HG03439 (cell line): ENCODE results near the gene PLGLB2.
"Not testable (repeated sequence)": the region's sequence is repeated elsewhere in the genome, so short reads cannot be mapped to it uniquely, and the experiment has no call there.

Source experiments
- ATAC-seq: cut with Tn5 transposase; IDR thresholded peaks from one replicate; pipeline ENCODE4 v1.9.1; 2021; ENCODE audit warnings: mild to moderate bottlenecking, moderate library complexity; ENCODE audit not compliant: unreplicated experiment

Gene PLGLB2

GRCh38 chr2:87747791-87748190 lies at the start of gene PLGLB2:
PLGLB2 (plus strand) TSS chr2:87748087; CDS start chr2:87748154, 67 bp downstream.
- ATAC-seq = not testable (repeated sequence)

- not testable (repeated sequence) for ATAC-seq
Observed at GRCh38 chr2:87704572-87705323, 43.1 kb upstream of the PLGLB2 start.

- ATAC-seq = not testable (repeated sequence)
Observed at GRCh38 chr2:87708368-87708767, 39.5 kb upstream of the PLGLB2 start.

- ATAC-seq = not testable (repeated sequence)
Observed at GRCh38 chr2:87727940-87728599, 19.8 kb upstream of the PLGLB2 start.

- not testable (repeated sequence) for ATAC-seq
Observed at GRCh38 chr2:87740928-87741327, 7.0 kb upstream of the PLGLB2 start.

- ATAC-seq = not testable (repeated sequence)
Observed at GRCh38 chr2:87742393-87743108, 5.3 kb upstream of the PLGLB2 start.

GRCh38 chr2:87743638-87744037 lies 4.2 kb upstream of the PLGLB2 start:
- not testable (repeated sequence) for ATAC-seq

- ATAC-seq = not testable (repeated sequence)
Observed at GRCh38 chr2:87745353-87745951, 2.4 kb upstream of the PLGLB2 start.

GRCh38 chr2:87748524-87748923 lies 637 bp downstream of the PLGLB2 start:
- not testable (repeated sequence) for ATAC-seq

- ATAC-seq = not testable (repeated sequence)
Observed at GRCh38 chr2:87750560-87750959, 2.7 kb downstream of the PLGLB2 start.

GRCh38 chr2:87754759-87755158 lies 6.9 kb downstream of the PLGLB2 start:
- not testable (repeated sequence) for ATAC-seq
